H1 (cell line): ENCODE data around the gene CDH22. TPM values are rescaled to one million over a fixed set of nuclear protein-coding genes. Genes with fewer than 3 reads are reported as not detected.

ENCODE experiments used
- CTCF ChIA-PET: fragments of 300-600 bp; sonication (Branson Sonifier 250); formaldehyde crosslinking; loops from one replicate; lab custom pipeline; 2021; ENCODE audit not compliant: partially characterized antibody; lab: Charles Lee
- POLR2A ChIA-PET: fragments of 300-600 bp; sonication (Branson Sonifier 250); formaldehyde crosslinking; loops from one replicate; lab custom pipeline; 2021; ENCODE audit warnings: inconsistent platforms; ENCODE audit not compliant: partially characterized antibody; lab: Charles Lee
- DNase-seq, 2 experiments: peaks; one replicate each; pipeline versions ENCODE4 v3.0.0 to v3.0.0-alpha.2; 2010 to 2022; ENCODE audit warnings: low spot score in 2 of 2, low read depth in 1 of 2, mixed read lengths in 1 of 2
- FAIRE-seq: peaks from 2 replicates; lab custom pipeline; 2011; peaks lifted over from hg19 to GRCh38; lab: Jason Lieb, UNC
- H2AFZ ChIP-seq: 2 replicates; pipeline ENCODE4 v1.8.1; 2012; ENCODE audit warnings: low read length, inconsistent platforms
- H2AK5ac ChIP-seq: 2 replicates; pipeline ENCODE4 v1.6.1; 2013; ENCODE audit warnings: low read depth, low read length
- H2BK120ac ChIP-seq: replicated peaks from 2 replicates; pipeline ENCODE3; 2013; ENCODE audit warnings: low read depth, low read length, inconsistent platforms
- H2BK12ac ChIP-seq: 2 replicates; pipeline ENCODE4 v1.6.1; 2013; ENCODE audit warnings: low read depth, low read length
- H2BK15ac ChIP-seq: 2 replicates; pipeline ENCODE4 v1.6.1; 2013; ENCODE audit warnings: low read length
- H2BK20ac ChIP-seq: 2 replicates; pipeline ENCODE4 v1.6.1; 2013; ENCODE audit warnings: low read length
- H2BK5ac ChIP-seq: 2 replicates; pipeline ENCODE4 v1.6.1; 2013; ENCODE audit warnings: low read depth, low read length
- H3K14ac ChIP-seq: 2 replicates; pipeline ENCODE4 v1.6.1; 2013; ENCODE audit warnings: inconsistent platforms; ENCODE audit not compliant: insufficient read length
- H3K18ac ChIP-seq: 2 replicates; pipeline ENCODE4 v1.6.1; 2013; ENCODE audit warnings: low read length; ENCODE audit errors: extremely low read depth
- H3K23ac ChIP-seq: 2 replicates; pipeline ENCODE4 v1.6.1; 2013; ENCODE audit warnings: inconsistent platforms; ENCODE audit not compliant: insufficient read length
- H3K23me2 ChIP-seq: 2 replicates; pipeline ENCODE4 v1.6.1; 2013; ENCODE audit warnings: low read depth, low read length
- H3K27ac ChIP-seq: 2 replicates; pipeline ENCODE4 v1.6.1; 2011; ENCODE audit warnings: low read depth, low read length, inconsistent platforms
- H3K27me3 ChIP-seq, 4 experiments: replicated peaks in 1 of 4; 1 replicate in 1 of 4; 2 replicates in 3 of 4; pipeline versions ENCODE4 v1.6.1 to v1.8.1; 2011 to 2013; ENCODE audit warnings: low read length in 3 of 4, mild to moderate bottlenecking in 3 of 4, inconsistent platforms in 2 of 4, mixed read lengths in 2 of 4, moderate library complexity in 1 of 4; ENCODE audit not compliant: control insufficient read depth in 3 of 4, insufficient read depth in 3 of 4; ENCODE audit errors: extremely low read depth in 1 of 4
- H3K36me3 ChIP-seq, 4 experiments: 2 replicates each; pipeline versions ENCODE4 v1.6.1 to v1.8.1; 2011 to 2013; ENCODE audit warnings: mild to moderate bottlenecking in 4 of 4, low read length in 3 of 4, moderate library complexity in 2 of 4, control low read depth in 1 of 4, inconsistent platforms in 1 of 4; ENCODE audit not compliant: insufficient read depth in 4 of 4, control insufficient read depth in 2 of 4
- H3K4ac ChIP-seq: replicated peaks from 2 replicates; pipeline ENCODE3; 2013; ENCODE audit warnings: low read length, low read depth, mixed read lengths, inconsistent platforms; ENCODE audit not compliant: insufficient read length
- H3K4me1 ChIP-seq, 4 experiments: replicated peaks in 1 of 4; 1 replicate in 1 of 4; 2 replicates in 3 of 4; pipeline versions ENCODE4 v1.6.1 to v1.8.1; 2011 to 2013; ENCODE audit warnings: low read length in 3 of 4, inconsistent platforms in 2 of 4, mixed read lengths in 1 of 4; ENCODE audit not compliant: insufficient read depth in 4 of 4, control insufficient read depth in 3 of 4
- H3K4me2 ChIP-seq, 2 experiments: 2 replicates each; pipeline versions ENCODE4 v1.6.1 to v1.8.1; 2011 to 2013; ENCODE audit warnings: low read depth in 2 of 2, low read length in 2 of 2, control low read depth in 1 of 2, inconsistent platforms in 1 of 2, mild to moderate bottlenecking in 1 of 2; ENCODE audit not compliant: insufficient read depth in 1 of 2
- H3K4me3 ChIP-seq, 4 experiments: fragments of 200-600, 300-600 bp in 1 of 4; sonication (generic), shearing (Covaris generic), sonication (Bioruptor Twin) in 1 of 4; 2 replicates each; pipeline versions ENCODE4 v1.5.1 to v1.8.1; 2011 to 2016; ENCODE audit warnings: low read length in 4 of 4, low read depth in 3 of 4, control low read depth in 2 of 4, inconsistent platforms in 2 of 4, mild to moderate bottlenecking in 2 of 4, mixed read lengths in 1 of 4, moderate library complexity in 1 of 4; ENCODE audit not compliant: insufficient read depth in 2 of 4; ENCODE audit errors: extremely low read depth in 1 of 4
- H3K56ac ChIP-seq: replicated peaks from 2 replicates; pipeline ENCODE3; 2013; ENCODE audit warnings: low read depth, mild to moderate bottlenecking, mixed read lengths, low read length, inconsistent platforms; ENCODE audit not compliant: insufficient read length
- H3K79me1 ChIP-seq: 2 replicates; pipeline ENCODE4 v1.6.1; 2013; ENCODE audit warnings: low read depth, low read length, control low read depth
- H3K79me2 ChIP-seq, 2 experiments: 2 replicates each; pipeline versions ENCODE4 v1.6.1 to v1.8.1; 2012 to 2013; ENCODE audit warnings: low read length in 2 of 2, mild to moderate bottlenecking in 2 of 2, inconsistent platforms in 1 of 2; ENCODE audit not compliant: insufficient read depth in 2 of 2, control insufficient read depth in 1 of 2
- H3K9ac ChIP-seq, 4 experiments: replicated peaks in 1 of 4; 1 replicate in 1 of 4; 2 replicates in 3 of 4; pipeline versions ENCODE4 v1.6.1 to v1.8.1; 2011 to 2013; ENCODE audit warnings: low read depth in 3 of 4, low read length in 3 of 4, control low read depth in 2 of 4, mild to moderate bottlenecking in 2 of 4, moderate library complexity in 2 of 4, inconsistent platforms in 1 of 4; ENCODE audit errors: extremely low read depth in 1 of 4
- H3K9me3 ChIP-seq, 2 experiments: 2 replicates each; pipeline versions ENCODE4 v1.6.1 to v1.8.1; 2012 to 2013; ENCODE audit warnings: mild to moderate bottlenecking in 2 of 2, moderate library complexity in 2 of 2, control low read depth in 1 of 2, inconsistent platforms in 1 of 2, low read depth in 1 of 2, low read length in 1 of 2, mixed read lengths in 1 of 2; ENCODE audit not compliant: insufficient read depth in 2 of 2
- H4K20me1 ChIP-seq, 2 experiments: replicated peaks in 1 of 2; 2 replicates each; pipeline versions ENCODE3 to v1.8.1; 2011 to 2013; ENCODE audit warnings: inconsistent platforms in 2 of 2, low read length in 2 of 2, mild to moderate bottlenecking in 1 of 2; ENCODE audit not compliant: insufficient read depth in 2 of 2, control insufficient read depth in 1 of 2
- H4K5ac ChIP-seq: 2 replicates; pipeline ENCODE4 v1.6.1; 2013; ENCODE audit warnings: low read length, low read depth, mixed read lengths, inconsistent platforms; ENCODE audit not compliant: insufficient read length
- H4K8ac ChIP-seq: 2 replicates; pipeline ENCODE4 v1.8.0; 2013; ENCODE audit warnings: mild to moderate bottlenecking, moderate library complexity, low read length, inconsistent platforms; ENCODE audit not compliant: insufficient read depth; ENCODE audit errors: extremely low read depth
- H4K91ac ChIP-seq: replicated peaks from 2 replicates; pipeline ENCODE3; 2013; ENCODE audit warnings: low read length, mixed read lengths, inconsistent platforms; ENCODE audit not compliant: insufficient read length
- CTBP2 ChIP-seq: IDR thresholded peaks from 2 replicates; pipeline ENCODE4 v1.7.0; 2011; ENCODE audit warnings: borderline replicate concordance, mild to moderate bottlenecking, moderate library complexity, mixed read lengths, low read length; ENCODE audit not compliant: insufficient read depth, insufficient read length
- HDAC2 ChIP-seq, 2 experiments: fragments of 300-600 bp in 1 of 2; sonication (generic) in 1 of 2; IDR thresholded peaks; 2 replicates each; pipeline ENCODE4 v1.6.1; 2011 to 2012; ENCODE audit warnings: low read depth in 2 of 2, low read length in 2 of 2, mild to moderate bottlenecking in 2 of 2, moderate library complexity in 2 of 2, borderline replicate concordance in 1 of 2, inconsistent platforms in 1 of 2
- NRF1 ChIP-seq: IDR thresholded peaks from 2 replicates; pipeline ENCODE4 v1.6.1; 2011; ENCODE audit warnings: mild to moderate bottlenecking, low read depth, low read length, improper control_type of control experiment
- RFX5 ChIP-seq: IDR thresholded peaks from 2 replicates; pipeline ENCODE4 v1.6.1; 2011; ENCODE audit warnings: low read depth, low read length, improper control_type of control experiment, borderline replicate concordance
- SIX5 ChIP-seq: IDR thresholded peaks from 2 replicates; pipeline ENCODE4 v1.6.1; 2011; ENCODE audit warnings: mild to moderate bottlenecking, low read depth, low read length
- WGBS, 2 experiments: shearing (Covaris generic) in 1 of 2; methylation state at CpG; one replicate each; pipeline versions ENCODE4 v1.1.6 to v1.1.7; 2013 to 2015; ENCODE audit warnings: low lambda C conversion rate in 2 of 2, mixed read lengths in 2 of 2, inconsistent platforms in 1 of 2, low coverage in 1 of 2, missing lambda C conversion rate in 1 of 2; ENCODE audit not compliant: insufficient replicate concordance in 2 of 2, insufficient coverage in 1 of 2, insufficient read length in 1 of 2; ENCODE audit errors: extremely low coverage in 1 of 2, missing lambda C conversion rate in 1 of 2; 5-methylcytosine and 5-hydroxymethylcytosine counted together
- polyA plus RNA-seq, 7 experiments: library from polyadenylated mRNA; depleted of rRNA in 3 of 7; stranded (reverse) in 5 of 7; unstranded in 2 of 7; fragments of >200 nt in 5 of 7; fragments of 200-250 nt in 2 of 7; gene quantifications; 1 replicate in 5 of 7; 2 replicates in 1 of 7; 4 replicates in 1 of 7; pipeline versions ENCODE4 v1.2.1 to v1.2.3, GENCODE V29; 2011 to 2013; ENCODE audit warnings: missing spikeins in 2 of 7, mixed read lengths in 2 of 7
- total RNA-seq: library from RNA; stranded (reverse); fragmentation: NEBNext Ultra II Directional; extraction: Animal tissue kit (Norgen Biotek cat#: 25700); gene quantifications from 2 replicates; pipeline ENCODE4 v1.2.1, GENCODE V29; 2021
- TF ChIP-seq, protein P1 (sequence below): IDR thresholded peaks from 2 replicates; pipeline ENCODE4 v1.6.1; 2012; ENCODE audit warnings: inconsistent platforms

The CDH22 gene
- total and polyA plus RNA-seq, 2 of the 8 experiments (the other 6 are each of a cell fraction or from before 2014, with no cell fraction given), result 0.35 to 0.39 TPM

DNA sequence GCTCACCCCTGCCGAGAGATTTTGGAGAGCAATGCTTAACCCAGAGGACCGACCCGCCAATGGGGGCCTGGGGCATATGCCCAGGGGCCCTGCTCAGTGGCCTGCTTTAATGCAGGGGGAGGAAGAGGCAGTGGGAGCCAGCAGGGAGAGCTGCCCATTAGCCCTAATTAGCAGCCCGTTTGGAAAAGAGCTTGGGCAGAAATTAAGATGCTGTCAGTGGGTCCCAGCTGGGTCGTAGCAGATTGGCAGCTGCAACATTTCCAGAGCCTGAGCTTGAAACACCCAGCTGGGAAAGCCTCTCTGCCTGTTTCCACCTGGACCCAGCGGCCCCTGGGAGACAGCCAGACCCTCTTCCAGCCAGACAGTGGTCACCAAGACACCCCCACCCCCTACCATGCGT lies 150.7 kb downstream of the CDH22 start:
- Histone ChIP-seq H3K23ac (no peak overlapping the region), H4K91ac (no peak overlapping the region), H2BK15ac (no peak overlapping the region), H3K9ac (no peak overlapping the region), H2BK12ac (no peak overlapping the region), H3K27me3 (no peaks in the 10 kb centered on the region), H3K4me2 (no peak overlapping the region), H4K20me1 (no peaks in the 10 kb centered on the region), H2BK5ac (no peak overlapping the region), H3K14ac (no peak overlapping the region), H3K4ac (no peak overlapping the region), H3K23me2 (no peaks in the 10 kb centered on the region), H3K18ac (no peak overlapping the region; the same call in 1 of the 2 replicates), H2BK120ac (no peak overlapping the region), H4K8ac (no peak overlapping the region), H3K9me3 (no peaks in the 10 kb centered on the region), H3K79me1 (no peaks in the 10 kb centered on the region), H3K79me2 (no peaks in the 10 kb centered on the region), H3K4me1 (no peaks in the 10 kb centered on the region), H2AFZ (no peak overlapping the region), H3K27ac (no peak overlapping the region), H3K4me3 (no peak overlapping the region), H2BK20ac (no peak overlapping the region), H2AK5ac (no peak overlapping the region), H4K5ac (no peak overlapping the region), H3K56ac (no peak overlapping the region), H3K36me3 (no peaks in the 10 kb centered on the region)
- DNase-seq (no peak), FAIRE-seq (no peak)
- CTCF ChIA-PET, result interaction anchor here (1.1 to 21.6 kb wide), 8 partner anchors 17 to 137 kb away, joined by 3 to 233 read pairs (median 6); no protein-coding TSS in a partner anchor
- POLR2A ChIA-PET, result interaction anchor here (1.3 kb wide), 1 partner anchor 57 kb away, joined by 3 read pairs; no protein-coding TSS in a partner anchor
- 89% methylated on average over 7 of the region's 7 CpGs; no CpG with 5 or more reads in 1 of the 2 experiments for WGBS, 2 experiments
- no peak for TF ChIP-seq HDAC2 (IDR thresholded peaks at IDR 0.05; ENCODE audit: borderline replicate concordance in 1 of 2, low read depth in 2 of 2, low read length in 2 of 2)
- no peak for TF ChIP-seq NRF1
- TF ChIP-seq, protein P1, sequence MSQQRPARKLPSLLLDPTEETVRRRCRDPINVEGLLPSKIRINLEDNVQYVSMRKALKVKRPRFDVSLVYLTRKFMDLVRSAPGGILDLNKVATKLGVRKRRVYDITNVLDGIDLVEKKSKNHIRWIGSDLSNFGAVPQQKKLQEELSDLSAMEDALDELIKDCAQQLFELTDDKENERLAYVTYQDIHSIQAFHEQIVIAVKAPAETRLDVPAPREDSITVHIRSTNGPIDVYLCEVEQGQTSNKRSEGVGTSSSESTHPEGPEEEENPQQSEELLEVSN, result no peak
- TF ChIP-seq CTBP2, result no peak
- TF ChIP-seq RFX5, result no peak
- TF ChIP-seq SIX5, result no peak
